Hematopoietic multipotent progenitor cell treated with erythropoietin and hydrocortisone succinate and interleukin-3 and kit ligand, for 15 days (in vitro differentiated cells): ENCODE results near the gene MYG1.

ENCODE experiments used
- DNase-seq: peaks from one replicate; pipeline ENCODE4 v3.0.0-alpha.2; 2015; ENCODE audit warnings: low spot score

Gene MYG1

GRCh38 chr12:53299454-53300180, at the start of gene MYG1:
MYG1 (plus strand) TSS chr12:53299695; CDS start chr12:53299738, 43 bp downstream.
- peak; percentile 88 for DNase-seq

- DNase-seq, result peak; percentile 82
Measured at GRCh38 chr12:53251477-53252348, 47.8 kb upstream of the MYG1 start.

- DNase-seq, result no peak
Measured at GRCh38 chr12:53252349-53252916, 47.1 kb upstream of the MYG1 start.

GRCh38 chr12:53253298-53253697, 46.2 kb upstream of the MYG1 start:
- DNase-seq, result no peak

- no peak for DNase-seq
Measured at GRCh38 chr12:53254816-53255545, 44.5 kb upstream of the MYG1 start.

GRCh38 chr12:53255996-53256395, 43.5 kb upstream of the MYG1 start:
- no peak for DNase-seq

GRCh38 chr12:53258541-53259539, 40.7 kb upstream of the MYG1 start:
- DNase-seq, result no peak

- no peak for DNase-seq
Measured at GRCh38 chr12:53259891-53260290, 39.6 kb upstream of the MYG1 start.

GRCh38 chr12:53265783-53266182, 33.7 kb upstream of the MYG1 start:
- DNase-seq, result no peak

GRCh38 chr12:53267306-53267998, 32.0 kb upstream of the MYG1 start:
- peak; percentile 70 for DNase-seq

- peak; percentile 82 for DNase-seq
Measured at GRCh38 chr12:53267999-53268629, 31.4 kb upstream of the MYG1 start, which contains the start of gene ESPL1. ESPL1 (plus strand) TSS chr12:53268299; CDS start chr12:53268767, 468 bp downstream.

GRCh38 chr12:53268630-53269562, 30.6 kb upstream of the MYG1 start:
- DNase-seq, result no peak

GRCh38 chr12:53274445-53274844, 25.1 kb upstream of the MYG1 start:
- DNase-seq, result no peak

GRCh38 chr12:53276511-53276910, 23.0 kb upstream of the MYG1 start:
- no peak for DNase-seq

GRCh38 chr12:53277981-53278380, 21.5 kb upstream of the MYG1 start:
- no peak for DNase-seq

GRCh38 chr12:53279283-53279869, 20.1 kb upstream of the MYG1 start:
- DNase-seq, result no peak

- DNase-seq, result no peak
Measured at GRCh38 chr12:53279888-53280498, 19.5 kb upstream of the MYG1 start.

- DNase-seq, result no peak
Measured at GRCh38 chr12:53286448-53286847, 13.0 kb upstream of the MYG1 start.
